GOT3 (cell line): ENCODE data around the gene HTR1B.

ENCODE experiments used
- DNase-seq: peaks from one replicate; lab custom pipeline; 2025; ENCODE audit warnings: mixed read lengths; lab: John Stamatoyannopoulos, UW

Gene HTR1B

DNA sequence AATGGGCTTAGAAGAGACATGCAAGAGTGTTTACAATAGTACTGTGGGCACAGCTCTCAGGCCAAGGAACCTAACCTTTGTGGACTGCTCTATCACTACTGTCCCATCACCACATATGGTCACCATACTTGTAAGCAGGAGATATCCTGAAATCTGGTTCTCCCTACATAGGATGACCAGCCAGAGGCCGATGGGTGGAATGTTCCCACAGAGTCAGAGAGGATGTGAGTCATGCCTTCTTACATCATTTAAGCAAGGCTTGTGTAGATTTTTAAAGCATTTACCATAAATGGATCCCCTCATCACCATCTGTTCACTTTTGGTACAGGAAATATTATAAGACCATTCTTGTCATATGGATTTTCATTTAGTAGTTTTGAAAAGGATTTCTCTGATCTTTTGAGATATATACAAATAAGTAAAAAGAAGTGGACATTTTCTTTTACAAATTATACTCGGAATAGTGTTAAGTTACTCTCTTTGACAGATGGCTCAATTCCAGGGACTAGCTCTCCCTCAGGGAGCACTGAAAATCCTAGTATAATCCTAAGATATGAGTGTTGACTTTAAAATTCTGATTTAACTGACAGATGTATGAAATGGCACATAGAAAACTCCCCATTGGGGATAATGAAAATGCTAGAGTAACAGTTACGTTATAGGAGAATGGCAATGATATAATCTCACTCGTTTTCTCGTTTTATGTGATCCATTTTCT lies 6.6 kb downstream of the HTR1B start:
- no peak for DNase-seq

DNA sequence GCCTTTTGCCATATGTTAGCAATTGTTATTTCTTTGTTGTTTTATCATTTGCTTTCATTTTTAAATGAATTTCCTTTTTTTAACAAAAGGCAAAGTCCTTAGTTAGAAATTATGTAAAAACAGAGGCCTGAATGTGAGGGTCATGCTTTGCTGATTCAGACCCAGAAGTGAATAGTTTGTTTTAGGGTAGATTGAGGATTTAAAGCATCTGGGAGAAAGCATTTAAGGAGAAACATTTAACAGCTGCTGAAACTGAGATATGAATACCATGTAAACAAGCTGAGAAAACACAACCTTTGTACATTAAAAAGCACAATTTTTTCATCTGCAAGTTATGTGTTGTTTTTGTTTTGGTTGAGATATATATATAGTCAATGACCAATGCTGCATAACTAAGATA lies 8.0 kb downstream of the HTR1B start:
- DNase-seq = no peak

DNA sequence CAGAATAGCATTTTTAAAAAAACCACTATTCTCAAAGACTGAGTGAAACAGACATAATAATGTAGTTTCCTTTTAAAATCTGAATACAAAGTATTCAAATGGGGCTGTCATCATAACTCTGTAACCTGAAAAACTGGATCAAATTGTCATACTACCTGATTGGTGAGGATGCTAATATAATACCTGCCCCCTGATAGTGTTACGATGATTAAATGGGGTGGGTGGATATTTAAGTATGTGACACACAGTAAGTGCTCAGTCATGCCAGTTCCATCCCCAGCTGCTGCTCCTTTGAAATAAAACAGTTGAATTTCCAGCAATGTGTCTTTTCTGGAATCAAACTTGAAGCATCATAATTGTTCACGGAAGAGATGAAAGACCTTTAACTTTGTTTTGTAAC lies 8.9 kb downstream of the HTR1B start:
- DNase-seq = no peak

DNA sequence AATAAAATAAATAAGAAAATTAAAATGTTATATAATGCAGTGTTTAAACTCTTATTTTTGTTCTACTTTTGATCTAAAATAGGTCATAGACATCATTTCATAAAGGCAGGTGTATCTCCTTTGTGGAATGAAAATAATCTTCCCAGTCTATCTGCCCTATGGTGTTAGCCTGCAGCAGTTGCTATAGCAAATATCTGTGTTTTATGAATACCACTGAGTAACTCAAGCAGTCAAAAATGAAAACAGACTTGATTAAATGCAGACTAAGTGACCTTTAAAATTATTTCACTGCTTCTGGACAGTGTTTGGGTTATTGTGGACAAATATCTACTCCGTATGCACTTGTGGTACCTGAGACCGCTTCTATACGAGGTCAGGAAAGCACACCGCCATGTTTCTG lies 11.8 kb downstream of the HTR1B start:
- no peak for DNase-seq

DNA sequence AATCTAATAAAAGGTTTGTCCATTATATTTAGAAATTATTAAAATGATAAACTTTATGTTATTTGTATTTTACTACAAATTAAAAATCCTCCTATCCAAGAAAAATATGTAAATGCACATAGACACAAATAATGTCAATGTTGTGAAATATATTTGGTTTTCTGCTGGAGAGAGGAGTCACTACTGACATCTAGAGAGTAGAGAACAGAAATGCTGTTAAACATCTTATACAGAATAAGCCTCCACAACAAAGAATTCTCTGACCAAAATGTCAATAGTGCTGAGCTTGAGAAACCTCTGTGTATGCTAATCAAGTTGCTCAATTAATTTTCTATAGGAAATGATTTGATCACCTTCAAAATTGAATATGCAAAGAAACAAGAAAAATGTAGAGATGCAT lies 12.4 kb downstream of the HTR1B start:
- no peak for DNase-seq

DNA sequence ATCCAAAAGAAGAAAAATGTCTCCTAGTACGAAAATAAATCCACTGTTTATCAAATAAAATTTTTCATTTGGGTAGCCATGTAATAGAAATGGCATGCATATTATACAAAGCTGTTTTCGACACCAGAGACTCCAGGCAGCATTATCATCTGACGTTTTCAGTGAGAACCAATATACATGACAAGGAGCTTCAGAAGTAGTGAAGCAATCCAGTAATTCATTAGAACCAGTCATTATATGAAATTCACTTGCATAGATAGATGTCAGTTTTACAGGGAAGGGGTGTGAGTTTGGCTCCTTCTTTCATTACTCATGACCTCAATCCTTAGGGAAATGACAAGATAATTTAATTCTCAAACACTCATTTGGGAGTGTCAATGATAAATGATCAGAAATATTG lies 14.7 kb downstream of the HTR1B start:
- no peak for DNase-seq

DNA sequence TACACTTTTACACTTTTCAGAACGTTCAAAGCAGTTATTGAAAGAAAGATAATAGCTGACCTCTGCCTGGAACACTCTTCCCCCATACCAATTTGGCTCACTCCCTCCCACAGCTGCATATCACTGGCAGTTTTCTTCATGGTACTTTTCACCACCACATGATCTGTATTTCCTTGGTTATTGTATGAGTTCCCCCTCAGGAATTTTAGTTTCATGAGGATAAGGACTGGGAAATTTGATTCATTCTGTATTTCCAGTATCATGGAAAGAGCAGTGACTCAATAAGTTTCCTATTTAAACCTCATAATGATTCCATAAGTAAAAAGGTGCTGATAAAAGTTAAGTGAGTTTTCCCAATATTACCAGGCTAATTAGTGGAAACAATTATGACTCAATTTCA lies 16.0 kb downstream of the HTR1B start:
- no peak for DNase-seq

DNA sequence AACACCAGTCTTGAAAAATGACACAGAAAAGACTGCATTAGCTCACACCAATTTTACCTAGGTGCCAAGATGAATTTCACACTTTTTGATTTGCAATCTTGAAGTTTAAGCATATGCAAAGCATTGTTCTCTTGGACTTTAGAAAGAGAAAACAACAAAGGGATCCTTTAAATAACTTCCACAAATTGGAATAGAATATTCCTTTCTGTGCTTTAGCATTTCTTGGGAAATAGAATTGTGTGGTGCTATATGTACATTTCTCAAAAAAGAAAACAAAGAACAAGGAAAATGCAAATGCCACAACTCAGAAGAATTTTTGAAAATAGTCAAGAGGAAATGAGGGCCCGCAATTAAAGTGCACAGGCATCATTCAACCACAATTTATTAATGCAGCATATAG lies 17.0 kb downstream of the HTR1B start:
- no peak for DNase-seq

DNA sequence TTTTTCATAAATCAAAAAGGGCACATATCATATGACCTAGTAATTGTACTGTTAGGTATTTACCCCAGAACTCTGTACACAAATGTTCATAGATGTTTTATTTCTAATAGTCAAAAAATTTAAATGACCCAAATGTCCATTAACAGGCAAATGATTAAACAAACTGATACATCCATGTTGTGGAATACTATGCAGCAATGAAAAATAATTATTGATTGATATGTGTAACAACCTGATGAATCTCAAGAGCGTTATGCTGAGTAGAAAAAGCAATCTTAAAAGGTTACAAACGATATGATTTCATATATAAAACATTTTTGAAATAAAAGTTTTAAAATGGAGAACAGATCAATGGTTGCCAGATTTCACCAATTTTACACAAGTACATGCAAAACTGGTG lies 18.1 kb downstream of the HTR1B start:
- DNase-seq = no peak

DNA sequence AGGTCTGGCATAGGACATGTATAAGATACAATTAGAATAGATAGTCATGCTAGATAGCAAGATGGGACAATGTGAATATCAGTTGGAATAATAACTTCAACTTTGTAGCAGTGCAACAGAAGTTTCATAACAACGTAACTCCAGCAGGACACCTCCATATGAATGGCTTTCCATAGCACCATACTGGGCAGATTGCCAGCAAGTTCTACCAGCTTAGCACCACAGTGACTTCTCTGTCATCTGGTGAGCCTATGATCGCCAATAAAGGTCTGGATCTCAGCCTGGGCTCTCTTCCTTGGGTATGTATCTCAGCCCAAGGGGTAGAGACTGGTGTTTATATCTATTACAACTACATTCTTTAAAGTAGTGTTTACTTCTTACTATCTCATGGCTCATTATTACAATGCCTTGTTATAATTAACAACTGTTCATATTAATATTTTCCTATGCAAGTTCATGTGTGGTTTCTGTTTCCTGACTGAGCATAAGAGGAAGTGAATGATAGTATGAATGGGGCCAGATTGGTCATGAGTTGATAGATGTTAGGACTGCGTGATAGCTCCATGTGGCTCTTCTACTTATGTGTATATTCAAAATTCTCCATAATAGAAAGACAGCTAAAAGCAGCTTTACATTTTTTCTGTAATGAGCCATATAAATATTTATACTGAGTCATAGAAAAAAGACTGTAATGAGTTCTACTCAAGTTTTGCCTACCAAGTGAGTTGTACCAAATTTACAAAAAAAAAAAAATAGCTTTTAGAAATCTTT lies 22.9 kb downstream of the HTR1B start:
- no peak for DNase-seq

DNA sequence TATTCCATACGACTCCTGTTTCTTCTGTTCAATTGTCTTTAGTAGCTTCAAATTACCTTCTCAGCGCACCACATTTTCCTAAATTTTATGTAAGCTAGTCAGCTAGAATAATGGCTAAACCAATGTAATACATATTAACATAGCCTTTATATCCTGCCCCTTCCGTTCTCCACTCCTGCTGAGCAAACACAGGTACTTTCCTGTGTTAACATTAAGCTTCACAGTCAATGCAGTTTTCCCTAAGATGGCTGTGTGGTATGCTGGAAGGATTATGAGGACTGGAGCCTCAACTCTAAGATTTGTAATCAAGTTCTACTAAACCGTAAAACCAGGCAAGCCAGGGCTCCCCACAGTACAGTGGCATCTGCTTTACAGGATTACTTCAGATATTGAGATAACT lies 29.4 kb downstream of the HTR1B start:
- DNase-seq = no peak

DNA sequence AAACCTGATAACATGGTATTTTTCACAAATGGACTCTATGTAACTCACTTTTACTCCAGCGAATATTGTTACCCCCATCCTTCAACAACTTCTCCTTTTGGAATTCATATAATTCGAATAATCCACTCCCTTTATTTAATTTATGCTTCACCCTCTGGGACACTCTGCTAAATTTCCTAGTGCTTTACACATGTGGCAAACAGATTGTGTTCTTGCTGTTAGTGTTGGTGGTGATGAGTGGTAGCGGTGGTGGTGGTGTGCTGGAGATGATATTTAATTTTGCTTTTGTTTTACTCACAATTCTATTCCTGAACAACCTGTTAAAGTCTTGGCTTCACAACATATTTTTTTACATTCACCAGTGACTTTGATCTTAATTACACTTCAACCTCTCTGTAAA lies 32.8 kb downstream of the HTR1B start:
- no peak for DNase-seq

DNA sequence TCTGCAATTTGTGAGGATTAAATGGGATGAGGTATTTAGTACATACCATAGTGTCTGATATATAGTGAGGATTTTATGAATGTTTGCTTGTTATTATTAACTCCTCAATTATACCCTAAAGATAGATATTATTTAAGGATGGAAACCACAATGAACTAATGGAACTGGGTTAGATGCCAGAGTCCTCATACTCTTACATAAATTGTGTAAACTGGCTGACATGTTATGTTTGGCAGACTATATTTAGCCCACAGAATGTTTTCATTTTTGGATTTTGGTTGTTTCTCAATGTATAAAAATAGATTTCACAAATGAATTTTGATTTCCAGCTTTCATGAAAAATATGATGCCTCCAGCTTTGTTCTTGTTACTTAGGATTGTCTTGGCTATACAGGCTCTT lies 37.6 kb downstream of the HTR1B start:
- no peak for DNase-seq

DNA sequence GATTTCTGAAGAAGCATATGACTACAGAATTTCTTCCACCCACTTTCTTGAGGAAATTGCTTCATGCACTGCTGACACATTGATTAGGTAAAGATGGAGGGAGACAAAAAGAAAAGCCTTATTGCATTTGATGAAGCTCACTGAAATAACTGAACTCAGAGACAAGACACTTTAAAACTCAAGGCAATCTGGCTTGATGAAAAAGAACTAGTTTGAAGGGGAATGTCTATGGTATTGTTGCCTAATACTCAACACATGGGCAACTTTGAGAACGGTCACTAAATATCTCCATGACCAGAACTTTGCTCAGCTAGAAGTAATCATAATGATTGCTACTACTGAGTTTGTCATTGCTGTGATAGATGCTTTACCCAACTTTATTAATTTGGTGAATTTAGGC lies 38.1 kb downstream of the HTR1B start:
- no peak for DNase-seq

DNA sequence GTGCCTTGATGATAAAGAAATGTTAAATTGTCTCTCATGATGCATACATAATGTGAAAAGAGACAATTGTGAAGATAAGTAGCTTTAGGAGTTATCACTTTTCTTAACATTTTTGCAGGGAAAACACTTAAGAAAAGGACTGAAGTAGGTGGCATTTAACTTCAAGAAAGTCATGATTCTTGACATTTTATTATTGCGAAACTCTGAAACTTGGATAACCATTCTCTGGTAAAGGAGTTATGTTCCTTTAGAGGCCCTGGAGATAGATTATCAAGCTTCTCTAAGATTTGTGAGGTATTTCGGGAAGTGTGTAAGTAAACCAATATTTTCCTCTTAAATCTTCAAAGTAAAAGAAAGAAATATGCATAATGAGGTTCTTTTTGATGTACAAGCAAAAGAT lies 38.5 kb downstream of the HTR1B start:
- DNase-seq = no peak

DNA sequence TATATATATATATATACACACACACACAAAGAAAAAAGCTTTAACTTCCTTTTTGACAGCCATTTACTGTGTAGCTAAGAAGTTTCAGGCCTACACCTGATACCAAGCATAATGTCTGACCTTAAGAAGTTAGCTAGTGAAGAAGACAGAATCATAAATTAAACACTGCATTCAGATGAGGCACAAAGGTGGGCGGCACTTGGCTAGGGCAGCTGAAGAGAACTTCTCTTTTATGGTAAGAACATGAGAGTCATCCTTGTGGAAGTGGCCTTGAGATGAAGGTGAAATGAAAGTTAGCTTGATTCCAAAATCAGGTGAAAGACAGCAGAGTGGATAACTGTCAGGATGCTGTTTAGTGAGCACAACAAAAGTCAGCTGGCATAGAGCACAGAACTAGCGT lies 46.5 kb downstream of the HTR1B start:
- no peak for DNase-seq

DNA sequence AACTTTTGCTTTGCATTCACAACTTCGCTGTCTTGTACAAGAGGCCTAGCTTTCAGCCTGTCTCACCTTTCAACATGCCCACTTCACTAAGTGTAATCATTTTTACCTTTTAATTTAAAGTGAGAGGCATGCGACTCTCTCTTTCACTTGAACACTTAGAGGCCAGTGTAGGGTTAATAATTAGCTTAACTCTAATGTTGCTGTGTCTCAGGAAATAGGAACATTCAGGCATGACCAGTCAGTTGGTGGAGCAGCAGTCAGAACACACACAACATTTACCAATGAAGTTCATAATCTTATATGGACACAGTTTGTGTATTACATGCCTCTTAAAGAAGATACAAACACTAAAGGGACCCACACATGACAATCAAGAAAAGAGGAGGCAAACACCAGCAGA lies 47.6 kb downstream of the HTR1B start:
- DNase-seq = no peak
